GM20431 (cell line): ENCODE data around the gene LEMD2.

ENCODE experiments used
- in situ Hi-C: fragments of 300-500 bp; cut with MseI, MboI; formaldehyde crosslinking; loops from one replicate; pipeline ENCODE4 v1.15.0; 2020; ENCODE audit warnings: low sequenced_read_pairs; ENCODE audit not compliant: unreplicated experiment

The LEMD2 gene

GRCh38 chr6:33799454-33800113 lies 10.7 kb upstream of the LEMD2 start:
- in situ Hi-C loops, result no loop called here

GRCh38 chr6:33798343-33798848 lies 9.5 kb upstream of the LEMD2 start:
- in situ Hi-C loops, result no loop called here

GRCh38 chr6:33797626-33798342 lies 8.9 kb upstream of the LEMD2 start:
- in situ Hi-C loops, result no loop called here

GRCh38 chr6:33794910-33795623 lies 6.1 kb upstream of the LEMD2 start:
- in situ Hi-C loops, result no loop called here

GRCh38 chr6:33792981-33793380 lies 4.1 kb upstream of the LEMD2 start:
- in situ Hi-C loops, result no loop called here

GRCh38 chr6:33791620-33792019 lies 2.7 kb upstream of the LEMD2 start:
- in situ Hi-C loops, result no loop called here

- in situ Hi-C loops, result no loop called here
These were observed 2.0 kb upstream of the LEMD2 start for GRCh38 chr6:33790910-33791309.

DNA sequence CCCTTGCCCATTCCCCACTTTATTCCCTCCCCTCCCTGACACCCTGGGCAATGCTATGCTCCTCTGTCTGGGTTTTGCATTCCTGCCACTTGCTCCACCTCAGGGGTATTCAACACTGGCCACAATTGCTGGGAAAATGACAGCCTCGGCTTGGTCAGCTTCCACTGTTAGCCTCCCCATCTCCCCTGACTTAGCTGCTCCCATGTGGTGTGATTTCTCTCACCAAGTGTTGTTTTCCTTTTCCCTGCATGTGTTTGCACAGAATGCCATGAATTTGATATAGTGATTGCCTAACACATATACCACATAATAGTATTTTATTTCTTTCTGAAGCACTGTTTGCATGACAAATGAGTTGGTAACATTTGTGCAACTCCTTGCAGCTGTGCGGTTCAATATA lies 1.4 kb upstream of the LEMD2 start:
- in situ Hi-C loops, result no loop called here

GRCh38 chr6:33789550-33789895 lies 593 bp upstream of the LEMD2 start:
- in situ Hi-C loops, result no loop called here

- in situ Hi-C loops, result no loop called here
These were observed 806 bp downstream of the LEMD2 start for GRCh38 chr6:33787954-33788693.

DNA sequence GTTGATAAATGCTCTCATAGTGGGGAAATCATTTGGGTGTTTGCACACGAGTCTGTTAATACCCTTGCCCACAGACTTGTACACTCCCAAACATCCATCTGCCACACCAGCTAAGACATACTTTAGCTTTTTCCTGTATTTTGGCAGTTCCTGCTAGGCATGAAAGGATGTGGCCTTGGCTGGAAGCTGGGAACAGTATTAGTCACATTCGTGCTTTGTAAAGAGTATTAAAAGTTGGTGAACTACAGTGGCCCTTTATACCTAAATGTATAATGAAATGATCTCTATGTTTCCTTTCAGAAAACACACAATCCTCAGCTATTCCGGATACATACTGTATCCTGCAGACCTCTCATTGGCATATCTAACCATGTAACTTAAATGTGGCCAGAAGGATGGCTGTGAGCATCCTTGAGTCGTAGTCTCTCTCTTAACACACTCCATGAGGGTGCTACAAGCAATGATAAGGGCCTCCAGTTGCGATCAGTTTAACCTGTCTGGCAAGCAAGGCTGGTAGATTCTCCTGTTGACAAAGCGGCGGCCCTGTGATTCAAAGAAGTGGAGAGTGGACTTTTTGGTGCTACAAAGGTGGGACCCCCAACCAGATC lies 1.5 kb downstream of the LEMD2 start:
- in situ Hi-C loops, result no loop called here

DNA sequence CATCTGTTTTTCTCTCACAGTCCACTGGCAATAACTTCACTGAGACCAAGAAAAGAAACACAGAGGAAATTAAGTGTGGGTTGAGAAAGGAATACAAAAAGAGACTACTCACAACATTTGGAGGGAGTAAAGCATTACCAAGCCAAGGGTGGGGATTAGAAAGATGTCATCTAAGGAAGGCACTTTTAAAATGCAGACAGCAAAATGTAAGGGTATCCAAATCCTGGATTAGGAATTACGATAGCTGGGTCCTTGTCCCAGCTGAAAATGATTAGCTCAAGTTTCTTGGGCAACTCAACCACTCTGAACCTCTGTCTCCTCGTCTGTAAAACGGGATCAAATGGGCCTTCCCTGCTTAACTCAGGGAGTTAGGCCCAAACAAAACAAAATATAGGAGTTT lies 2.2 kb downstream of the LEMD2 start:
- in situ Hi-C loops, result no loop called here

DNA sequence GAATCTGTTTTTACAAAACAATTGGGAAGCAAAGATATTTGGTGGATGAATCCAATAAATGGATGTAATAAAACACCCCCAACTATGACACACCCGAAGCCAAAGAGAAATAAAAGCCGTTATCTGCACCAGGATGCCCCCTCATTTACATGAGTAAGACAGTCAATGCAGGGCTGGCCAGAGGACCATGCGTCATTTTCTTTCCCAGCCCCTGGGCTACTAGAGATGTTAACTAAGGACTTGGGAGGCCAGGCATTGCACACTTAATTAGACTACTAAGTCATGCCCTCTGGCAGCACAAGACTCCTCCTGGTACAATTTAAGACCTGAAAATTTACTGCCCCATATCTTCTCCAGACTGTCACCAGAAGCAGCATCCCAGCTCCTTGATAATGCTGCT lies 3.2 kb downstream of the LEMD2 start:
- in situ Hi-C loops, result no loop called here

- in situ Hi-C loops, result no loop called here
These were observed 4.1 kb downstream of the LEMD2 start for GRCh38 chr6:33784787-33785186.

DNA sequence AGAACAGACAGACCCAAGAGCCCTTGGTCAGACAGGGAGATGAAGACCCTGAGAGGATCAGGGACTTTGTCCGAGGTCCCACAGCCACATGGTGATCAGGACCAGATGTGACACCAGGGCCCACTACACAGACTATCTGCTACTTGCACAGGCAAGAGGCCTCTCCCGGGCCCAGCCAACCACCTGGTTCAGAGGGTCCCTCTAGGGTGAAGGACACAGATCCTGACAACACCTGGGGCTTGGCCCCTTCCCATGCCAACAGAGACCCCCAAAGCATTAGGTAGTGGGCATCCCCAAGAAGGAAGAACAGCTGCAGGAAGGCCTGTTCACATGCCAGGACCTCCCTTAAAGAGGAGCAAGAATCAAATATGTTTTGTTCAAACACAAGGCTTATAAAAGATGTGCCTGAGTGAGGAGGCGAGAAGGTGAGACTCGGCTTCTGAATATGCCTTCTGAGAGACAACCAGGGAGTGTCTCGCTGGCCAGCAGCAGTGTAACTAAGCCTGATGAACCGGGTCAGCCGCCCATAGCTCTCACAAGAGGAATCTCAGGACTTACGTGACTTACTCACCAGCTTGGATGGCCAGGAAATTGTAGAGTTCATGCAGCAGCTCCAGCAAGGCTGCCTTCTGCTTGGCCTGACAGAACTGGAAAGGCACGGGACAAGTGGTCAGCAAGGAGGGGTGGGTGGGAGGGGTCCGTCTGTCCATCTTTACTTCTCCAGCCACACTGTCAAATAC lies 5.0 kb downstream of the LEMD2 start:
- in situ Hi-C loops, result no loop called here

GRCh38 chr6:33782561-33782960 lies 6.4 kb downstream of the LEMD2 start:
- in situ Hi-C loops, result no loop called here

GRCh38 chr6:33781131-33781975 lies 7.6 kb downstream of the LEMD2 start:
- in situ Hi-C loops, result no loop called here

GRCh38 chr6:33779895-33780294 lies 9.0 kb downstream of the LEMD2 start:
- in situ Hi-C loops, result no loop called here

DNA sequence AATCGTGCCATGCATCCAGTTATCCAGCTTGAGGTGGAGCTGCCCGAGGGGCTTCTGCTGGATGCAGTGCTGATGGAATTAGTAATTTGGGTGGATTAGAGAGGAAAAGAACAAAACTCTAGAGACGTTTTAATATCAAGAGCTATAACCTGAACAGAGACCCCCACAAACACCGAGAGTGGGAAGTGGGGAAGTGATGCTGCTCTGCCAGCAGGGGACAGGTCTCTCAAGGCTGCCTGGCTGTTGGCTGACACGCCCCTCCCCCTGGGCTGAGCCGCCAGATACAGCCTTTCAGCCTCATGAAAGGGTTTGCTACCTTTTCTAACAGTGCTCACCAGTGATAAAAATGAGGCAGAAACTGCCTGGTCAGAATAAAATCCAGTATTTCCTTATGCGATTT lies 9.6 kb downstream of the LEMD2 start:
- in situ Hi-C loops, result no loop called here
